ENCODE measurements around the gene CPLX3.

The CPLX3 gene

DNA sequence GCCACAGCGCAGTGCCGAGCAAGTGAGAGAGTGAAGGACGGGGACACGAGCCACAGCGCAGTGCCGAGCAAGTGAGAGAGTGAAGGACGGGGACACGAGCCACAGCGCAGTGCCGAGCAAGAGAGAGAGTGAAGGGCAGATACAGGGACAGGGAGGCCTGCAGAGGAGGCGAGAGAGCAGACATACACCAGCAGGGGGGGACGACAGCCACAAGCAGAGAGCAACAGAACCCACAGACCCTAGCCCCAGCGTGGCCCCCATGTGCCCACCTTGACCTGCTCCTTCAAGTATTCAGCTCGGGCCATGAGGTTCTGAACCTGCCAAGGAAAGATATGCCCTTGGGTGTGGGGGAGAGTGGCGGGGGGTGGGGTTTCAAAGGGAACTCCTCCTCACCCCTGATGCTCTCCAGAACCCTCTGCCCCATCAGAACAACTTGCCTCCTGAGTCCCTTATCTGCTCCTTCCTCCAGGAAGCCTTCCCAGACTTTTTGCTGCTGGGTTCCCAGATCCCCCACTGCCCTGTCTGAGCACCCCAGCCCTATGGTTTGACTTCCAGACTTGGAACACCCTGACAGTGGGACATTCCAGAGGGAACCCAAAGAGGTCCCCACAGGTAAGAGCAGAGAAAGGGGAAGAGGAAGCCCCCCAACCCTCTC lies 11.2 kb downstream of the CPLX3 start:
- H3K4me3 ChIP-seq (ENCODE audit: insufficient read depth, low read depth, low read length, poor library complexity, severe bottlenecking), result no peak overlapping the region
- H3K9me3 ChIP-seq (ENCODE audit: control insufficient read depth, low read length), result no peaks in the 10 kb centered on the region
- peaks cover 11% of the 10 kb centered on the region for H3K4me1 ChIP-seq (ENCODE audit: control insufficient read depth, insufficient read depth, low read length, poor library complexity, severe bottlenecking)
- H3K36me3 ChIP-seq (ENCODE audit: control insufficient read depth, insufficient read depth, low read length), result peaks cover 47% of the 10 kb centered on the region
- no peak overlapping the region for H3K27ac ChIP-seq (ENCODE audit: insufficient read depth, low read length, poor library complexity, severe bottlenecking)
- no peaks in the 10 kb centered on the region for H3K27me3 ChIP-seq (replicated peaks; ENCODE audit: control insufficient read depth, insufficient read depth, low read length, poor library complexity, severe bottlenecking)
- no peak for DNase-seq

DNA sequence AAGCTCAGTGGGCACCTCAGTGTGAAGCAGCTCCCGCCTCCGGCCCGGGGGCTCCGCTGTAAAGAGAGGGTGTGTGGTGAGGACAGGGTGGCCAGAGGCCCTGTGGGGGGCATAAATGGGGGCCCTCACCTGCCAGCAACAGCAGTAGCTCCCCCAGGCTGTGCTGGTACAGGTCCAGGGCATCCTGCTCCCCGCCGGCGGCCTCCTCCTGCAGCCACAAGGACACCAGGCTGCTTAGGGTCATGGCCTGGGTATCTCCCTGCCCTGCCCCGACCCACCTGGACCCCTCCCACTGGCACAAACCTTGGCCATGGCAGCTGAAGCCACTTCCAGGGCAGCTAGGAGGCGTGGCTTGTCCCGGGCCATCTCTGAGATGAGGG lies 11.7 kb downstream of the CPLX3 start:
- DNase-seq, result no peak
- Histone ChIP-seq H3K27me3 (replicated peaks; ENCODE audit: control insufficient read depth, insufficient read depth, low read length, poor library complexity, severe bottlenecking) (no peaks in the 10 kb centered on the region), H3K4me1 (ENCODE audit: control insufficient read depth, insufficient read depth, low read length, poor library complexity, severe bottlenecking) (peaks cover 11% of the 10 kb centered on the region), H3K36me3 (ENCODE audit: control insufficient read depth, insufficient read depth, low read length) (peaks cover 47% of the 10 kb centered on the region), H3K27ac (ENCODE audit: insufficient read depth, low read length, poor library complexity, severe bottlenecking) (no peak overlapping the region), H3K9me3 (ENCODE audit: control insufficient read depth, low read length) (no peaks in the 10 kb centered on the region), H3K4me3 (ENCODE audit: insufficient read depth, low read depth, low read length, poor library complexity, severe bottlenecking) (no peak overlapping the region)

DNA sequence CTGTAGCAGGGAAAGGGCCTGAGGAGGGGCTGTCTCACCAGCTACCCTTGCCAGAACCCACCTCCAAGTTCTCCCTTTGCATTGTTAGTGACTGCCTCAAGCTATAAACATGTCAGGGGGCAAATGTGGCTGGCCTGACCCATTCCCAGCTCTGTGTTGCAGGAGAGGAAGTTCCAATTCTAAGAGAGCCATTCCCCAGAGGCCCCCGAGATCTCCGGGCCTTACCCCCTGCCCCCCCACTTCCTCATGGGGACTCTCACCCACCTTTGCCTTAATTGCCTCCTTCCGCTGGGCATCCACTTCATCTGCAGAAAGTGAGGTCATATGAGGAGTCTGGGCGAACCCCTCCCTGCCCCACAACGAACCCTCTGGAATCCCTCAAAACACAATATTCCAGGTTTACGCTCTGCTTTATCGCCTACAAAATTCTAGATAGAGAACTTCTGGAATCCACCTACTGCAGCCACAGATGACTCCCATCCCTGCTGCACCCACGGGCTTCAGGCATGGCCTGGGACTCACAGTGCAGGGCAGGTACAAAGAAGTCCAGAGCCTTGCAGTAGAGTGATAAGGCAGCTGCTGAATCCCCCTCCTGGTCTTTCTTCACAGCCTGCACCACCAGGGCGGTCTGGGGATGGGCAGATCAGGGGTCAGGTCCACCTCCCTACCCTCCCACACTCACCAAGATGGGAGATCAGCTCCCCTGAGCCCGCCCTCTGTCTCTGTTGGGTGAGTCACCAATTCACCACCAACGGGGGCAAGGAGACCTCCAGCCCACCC lies 12.5 kb downstream of the CPLX3 start:
- H3K4me3 ChIP-seq (ENCODE audit: insufficient read depth, low read depth, low read length, poor library complexity, severe bottlenecking), result no peak overlapping the region
- H3K27ac ChIP-seq (ENCODE audit: insufficient read depth, low read length, poor library complexity, severe bottlenecking), result no peak overlapping the region
- no peaks in the 10 kb centered on the region for H3K9me3 ChIP-seq (ENCODE audit: control insufficient read depth, low read length)
- peaks cover 19% of the 10 kb centered on the region for H3K4me1 ChIP-seq (ENCODE audit: control insufficient read depth, insufficient read depth, low read length, poor library complexity, severe bottlenecking)
- peaks cover 47% of the 10 kb centered on the region for H3K36me3 ChIP-seq (ENCODE audit: control insufficient read depth, insufficient read depth, low read length)
- H3K27me3 ChIP-seq (replicated peaks; ENCODE audit: control insufficient read depth, insufficient read depth, low read length, poor library complexity, severe bottlenecking), result no peaks in the 10 kb centered on the region
- DNase-seq, result no peak

DNA sequence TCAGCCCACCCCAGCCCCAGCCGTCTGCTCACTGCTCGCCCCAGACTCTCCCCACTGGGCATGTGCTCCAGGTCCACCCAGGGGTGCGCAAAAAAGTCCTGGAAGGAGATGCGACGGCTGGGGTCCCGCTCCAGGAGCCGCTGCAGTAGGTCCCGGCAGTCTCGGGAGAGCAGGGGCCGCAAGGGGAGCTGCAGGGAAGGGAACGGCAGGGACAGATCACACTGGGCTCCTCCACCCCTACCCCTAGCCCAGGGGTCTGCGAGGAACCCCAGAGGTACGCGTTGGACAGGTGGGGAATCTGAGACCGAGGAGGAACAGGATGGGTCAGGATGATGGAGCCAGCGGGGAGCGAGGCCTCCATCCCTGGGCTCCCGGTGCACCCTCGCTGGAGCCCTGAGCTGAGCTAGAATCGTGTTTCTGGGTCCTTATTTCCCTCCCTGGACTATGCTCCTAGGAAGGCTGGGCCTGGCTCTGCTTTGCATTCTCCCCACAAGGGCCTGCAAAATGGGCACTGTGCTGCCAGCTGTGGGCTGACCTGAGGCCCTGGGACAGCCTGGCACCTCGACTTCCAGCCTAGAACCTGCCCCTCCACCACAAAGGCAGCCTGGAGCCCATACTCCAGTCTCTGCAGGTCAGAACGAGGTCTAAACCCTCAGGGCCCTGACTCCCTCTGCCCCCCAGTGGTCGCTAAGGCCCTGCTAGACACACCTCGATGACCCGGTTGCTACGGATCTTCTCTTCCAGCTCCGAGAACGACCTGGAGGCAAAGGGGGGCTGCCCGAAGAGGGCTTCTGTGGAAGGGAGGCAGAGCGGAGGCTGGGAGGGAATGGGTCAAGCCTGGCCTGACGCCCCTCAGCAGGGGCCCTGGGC lies 13.3 kb downstream of the CPLX3 start:
- Histone ChIP-seq H3K4me1 (ENCODE audit: control insufficient read depth, insufficient read depth, low read length, poor library complexity, severe bottlenecking) (peaks cover 27% of the 10 kb centered on the region), H3K36me3 (ENCODE audit: control insufficient read depth, insufficient read depth, low read length) (peaks cover 47% of the 10 kb centered on the region), H3K27ac (ENCODE audit: insufficient read depth, low read length, poor library complexity, severe bottlenecking) (no peak overlapping the region), H3K4me3 (ENCODE audit: insufficient read depth, low read depth, low read length, poor library complexity, severe bottlenecking) (no peak overlapping the region), H3K9me3 (ENCODE audit: control insufficient read depth, low read length) (no peaks in the 10 kb centered on the region), H3K27me3 (replicated peaks; ENCODE audit: control insufficient read depth, insufficient read depth, low read length, poor library complexity, severe bottlenecking) (no peaks in the 10 kb centered on the region)
- DNase-seq, result no peak

DNA sequence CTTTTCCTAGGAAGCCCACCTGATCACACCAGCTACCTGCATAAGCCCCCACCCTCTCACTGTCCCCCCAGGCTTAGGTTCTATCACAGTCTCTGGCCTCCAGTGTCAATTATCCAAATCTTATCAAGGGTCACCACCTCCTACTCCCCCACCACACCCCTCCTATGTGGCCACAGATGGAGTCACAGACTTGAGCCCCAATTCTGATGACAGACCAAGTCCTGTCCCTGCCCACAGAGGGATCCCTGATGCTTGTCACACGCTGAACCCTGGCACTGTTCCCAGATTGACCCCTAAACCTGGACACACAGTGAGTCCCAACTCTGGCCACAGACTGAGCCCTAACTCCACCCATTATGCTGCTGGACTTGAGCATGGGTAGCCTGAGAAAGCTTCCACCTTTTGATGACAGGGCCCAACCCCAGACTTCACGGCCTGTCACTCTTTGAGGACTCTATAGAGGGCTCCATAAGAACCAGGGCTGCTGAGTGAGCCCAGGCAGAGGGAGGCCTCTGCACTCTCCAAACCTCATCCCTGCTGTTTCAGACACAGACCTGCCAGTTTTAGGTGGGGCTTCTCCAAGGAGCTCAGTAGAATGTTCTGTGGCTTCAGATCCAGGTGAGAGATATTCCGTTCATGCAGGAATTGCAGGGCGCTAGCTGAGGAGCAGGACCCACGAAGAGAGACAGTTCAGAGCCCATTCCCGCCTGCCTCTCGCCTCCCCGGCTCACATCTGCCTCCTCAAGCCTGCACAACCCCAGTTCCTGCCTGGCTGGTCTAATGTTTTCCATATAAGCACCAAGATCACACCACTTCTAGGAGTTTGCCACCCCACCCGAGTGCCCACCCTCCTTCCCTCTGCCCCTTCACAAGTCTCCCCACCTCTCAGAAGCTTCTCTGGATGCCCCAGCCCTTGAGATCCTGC lies 14.7 kb downstream of the CPLX3 start:
- no peak for DNase-seq
- peaks cover 43% of the 10 kb centered on the region for H3K36me3 ChIP-seq (ENCODE audit: control insufficient read depth, insufficient read depth, low read length)
- H3K4me3 ChIP-seq (ENCODE audit: insufficient read depth, low read depth, low read length, poor library complexity, severe bottlenecking), result no peak overlapping the region
- peaks cover 38% of the 10 kb centered on the region for H3K4me1 ChIP-seq (ENCODE audit: control insufficient read depth, insufficient read depth, low read length, poor library complexity, severe bottlenecking)
- H3K9me3 ChIP-seq (ENCODE audit: control insufficient read depth, low read length), result no peaks in the 10 kb centered on the region
- H3K27ac ChIP-seq (ENCODE audit: insufficient read depth, low read length, poor library complexity, severe bottlenecking), result no peak overlapping the region
- H3K27me3 ChIP-seq (replicated peaks; ENCODE audit: control insufficient read depth, insufficient read depth, low read length, poor library complexity, severe bottlenecking), result no peaks in the 10 kb centered on the region

DNA sequence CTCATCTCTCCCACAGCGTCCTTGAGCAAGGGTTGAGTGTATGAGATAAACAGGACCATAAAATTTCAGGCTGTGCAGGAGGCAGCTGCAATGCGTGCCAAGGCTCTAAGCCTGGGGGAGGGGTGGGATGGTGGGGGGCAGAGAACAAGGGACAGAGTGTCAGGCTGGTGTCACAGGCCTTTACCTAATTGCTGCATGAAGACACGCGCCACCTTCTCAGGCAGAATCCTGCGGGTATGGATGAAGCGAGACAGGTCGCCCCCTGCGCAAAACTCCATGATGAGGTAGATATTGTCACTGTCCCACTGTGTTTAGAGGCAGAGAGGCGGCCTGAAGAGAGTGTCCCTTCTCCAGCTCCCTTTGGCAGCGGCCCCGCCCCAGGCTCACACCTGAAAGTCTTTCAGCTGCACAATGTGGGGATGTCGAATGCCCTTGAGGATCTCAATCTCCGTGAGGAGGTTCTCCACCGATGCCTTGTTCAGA lies 15.5 kb downstream of the CPLX3 start:
- no peak for DNase-seq
- Histone ChIP-seq H3K36me3 (ENCODE audit: control insufficient read depth, insufficient read depth, low read length) (peaks cover 38% of the 10 kb centered on the region), H3K27ac (ENCODE audit: insufficient read depth, low read length, poor library complexity, severe bottlenecking) (no peak overlapping the region)

DNA sequence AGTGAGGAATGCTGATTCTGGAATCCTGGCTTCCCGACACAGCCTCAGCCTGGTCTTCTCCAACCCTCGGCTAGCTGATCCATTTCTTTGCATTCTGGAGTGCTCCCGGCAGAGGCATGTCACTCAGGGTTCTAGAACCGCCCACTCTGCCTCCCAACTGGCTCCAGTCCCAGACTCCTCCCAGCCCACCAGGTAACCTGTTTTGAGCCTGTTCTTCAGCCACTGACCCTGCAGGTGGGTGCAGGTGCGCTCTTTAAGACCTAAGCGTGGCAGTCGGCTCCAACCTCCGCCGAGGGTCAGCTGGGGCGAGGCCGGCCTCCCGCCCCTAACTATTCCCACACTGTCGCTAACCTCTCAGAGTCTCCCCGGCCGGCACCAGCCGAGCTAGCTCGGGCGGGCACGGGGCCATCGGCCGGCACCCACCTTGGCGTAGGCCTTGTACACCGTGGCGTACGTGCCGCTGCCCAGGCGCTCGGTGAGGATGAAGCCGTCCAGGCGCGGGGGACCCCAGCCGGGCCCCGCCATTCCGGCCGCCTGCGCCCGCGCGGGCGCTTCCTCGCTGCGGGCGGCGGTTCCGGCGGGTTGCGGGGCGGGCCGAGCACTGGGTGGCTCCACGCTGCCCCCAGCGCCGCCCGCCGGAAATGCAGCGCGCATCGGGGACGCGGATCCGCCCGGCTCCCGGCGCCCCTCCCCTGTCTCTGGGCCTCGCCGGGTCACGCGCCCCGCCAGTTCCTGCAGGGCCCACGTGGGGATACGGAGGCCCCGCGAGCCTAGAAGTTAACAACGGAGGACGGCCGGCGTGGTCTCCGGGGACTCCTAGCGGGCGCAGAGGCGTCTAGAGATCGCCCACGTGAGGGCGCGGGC lies 16.4 kb downstream of the CPLX3 start, which contains the start of gene ULK3:
TSS of gene ULK3 (minus strand) at position 576 of the 864 bp plus-strand sequence. CDS start at position 525, 51 bp downstream.
- H3K4me1 ChIP-seq (ENCODE audit: control insufficient read depth, insufficient read depth, low read length, poor library complexity, severe bottlenecking), result peaks cover 38% of the 10 kb centered on the region
- peak; percentile 87 to 89 (median 87) for DNase-seq
- H3K4me3 ChIP-seq (ENCODE audit: insufficient read depth, low read depth, low read length, poor library complexity, severe bottlenecking), result peak within 1 kb of the TSS; percentile 88

More for the DNA sequence above, 15.5 kb downstream of the CPLX3 start:
- peaks cover 38% of the 10 kb centered on the region for H3K4me1 ChIP-seq (ENCODE audit: control insufficient read depth, insufficient read depth, low read length, poor library complexity, severe bottlenecking)
- H3K9me3 ChIP-seq (ENCODE audit: control insufficient read depth, low read length), result no peaks in the 10 kb centered on the region
- no peaks in the 10 kb centered on the region for H3K27me3 ChIP-seq (replicated peaks; ENCODE audit: control insufficient read depth, insufficient read depth, low read length, poor library complexity, severe bottlenecking)
- H3K4me3 ChIP-seq (ENCODE audit: insufficient read depth, low read depth, low read length, poor library complexity, severe bottlenecking), result peak overlapping the region; percentile 88

DNA sequence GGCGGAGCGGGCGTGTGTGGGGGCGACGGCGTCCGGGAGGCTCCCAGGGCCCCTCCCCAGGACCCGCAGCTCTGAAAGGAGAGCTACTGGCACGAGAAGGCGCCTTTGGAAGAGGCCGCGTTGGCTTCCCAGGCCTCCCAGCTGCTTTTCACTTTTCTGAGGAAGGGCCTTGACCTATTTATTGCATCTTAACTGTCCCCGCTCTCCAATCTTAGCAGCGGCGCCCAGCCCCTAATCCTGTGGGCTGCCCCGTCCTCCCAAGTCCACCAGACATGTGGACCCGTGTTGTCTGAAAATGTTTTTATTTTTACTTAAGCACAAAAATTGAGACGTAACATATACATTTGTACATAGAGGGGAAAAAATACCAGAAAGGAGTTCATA lies 17.0 kb downstream of the CPLX3 start:
- Histone ChIP-seq H3K27me3 (replicated peaks; ENCODE audit: control insufficient read depth, insufficient read depth, low read length, poor library complexity, severe bottlenecking) (no peaks in the 10 kb centered on the region), H3K4me3 (ENCODE audit: insufficient read depth, low read depth, low read length, poor library complexity, severe bottlenecking) (peak overlapping the region; percentile 38), H3K27ac (ENCODE audit: insufficient read depth, low read length, poor library complexity, severe bottlenecking) (peak overlapping the region; percentile 73), H3K36me3 (ENCODE audit: control insufficient read depth, insufficient read depth, low read length) (peaks cover 37% of the 10 kb centered on the region), H3K9me3 (ENCODE audit: control insufficient read depth, low read length) (no peaks in the 10 kb centered on the region), H3K4me1 (ENCODE audit: control insufficient read depth, insufficient read depth, low read length, poor library complexity, severe bottlenecking) (peaks cover 38% of the 10 kb centered on the region)
- no peak for DNase-seq

More for the DNA sequence above, 16.4 kb downstream of the CPLX3 start, which contains the start of gene ULK3:
- H3K36me3 ChIP-seq (ENCODE audit: control insufficient read depth, insufficient read depth, low read length), result peaks cover 36% of the 10 kb centered on the region
- H3K27me3 ChIP-seq (replicated peaks; ENCODE audit: control insufficient read depth, insufficient read depth, low read length, poor library complexity, severe bottlenecking), result no peaks in the 10 kb centered on the region
- no peaks in the 10 kb centered on the region for H3K9me3 ChIP-seq (ENCODE audit: control insufficient read depth, low read length)
- peak within 1 kb of the TSS; percentile 73 for H3K27ac ChIP-seq (ENCODE audit: insufficient read depth, low read length, poor library complexity, severe bottlenecking)

All from effector memory CD4-positive, alpha-beta T cell (primary cell).